Transverse colon (tissue), 4 donors: Measurements from ENCODE around the gene ALS2. TPM values are rescaled to one million over a fixed set of nuclear protein-coding genes. Genes with fewer than 3 reads are reported as not detected.

Experiments used
- DNase-seq: peaks from one replicate; pipeline ENCODE4 v3.0.0-alpha.2; 2019
- H3K27ac ChIP-seq, 4 donors: fragments of 200-600 bp; sonication (generic); 2 replicates each; pipeline ENCODE4 v1.5.1; 2016 to 2018; ENCODE audit warnings: inconsistent platforms in 4 of 4
- H3K27me3 ChIP-seq: fragments of 200-600 bp; sonication (generic); 2 replicates; pipeline ENCODE4 v1.5.1; 2017; ENCODE audit warnings: inconsistent platforms
- H3K36me3 ChIP-seq, 4 donors: fragments of 200-600 bp; sonication (generic); 2 replicates each; pipeline ENCODE4 v1.5.1; 2017 to 2019; ENCODE audit warnings: inconsistent platforms in 4 of 4
- H3K4me1 ChIP-seq, 4 donors: fragments of 200-600 bp; sonication (generic); 2 replicates each; pipeline ENCODE4 v1.5.1; 2017 to 2020; ENCODE audit warnings: inconsistent platforms in 4 of 4
- H3K4me3 ChIP-seq, 4 donors: fragments of 200-600 bp; sonication (generic); 1 replicate in 1 of 4; 2 replicates in 3 of 4; pipeline versions ENCODE4 v1.5.1 to v1.6.1; 2017 to 2019; ENCODE audit warnings: inconsistent platforms in 4 of 4
- H3K9me3 ChIP-seq, 2 donors: fragments of 200-600 bp; sonication (generic); 2 replicates each; pipeline ENCODE4 v1.5.1; 2017 to 2019; ENCODE audit warnings: inconsistent platforms in 2 of 2
- CTCF ChIP-seq, 5 experiments: fragments of 200-600 bp in 3 of 5; fragments of 450-650 bp in 2 of 5; sonication (generic) in 3 of 5; IDR thresholded peaks; 1 replicate in 2 of 5; 2 replicates in 3 of 5; pipeline ENCODE4 v1.5.1; 2016 to 2017; ENCODE audit warnings: antibody characterized with exemption in 5 of 5, inconsistent platforms in 3 of 5, mild to moderate bottlenecking in 2 of 5, moderate library complexity in 1 of 5
- EP300 ChIP-seq: sonication (generic); formaldehyde crosslinking; IDR thresholded peaks from one replicate; pipeline ENCODE4 v1.6.1; 2017; ENCODE audit warnings: antibody characterized with exemption, low read depth
- POLR2A ChIP-seq: fragments of 450-650 bp; IDR thresholded peaks from one replicate; pipeline ENCODE4 v1.6.1; 2016; ENCODE audit warnings: antibody characterized with exemption, mild to moderate bottlenecking, moderate library complexity
- POLR2AphosphoS5 ChIP-seq, 3 donors: sonication (generic); formaldehyde crosslinking; IDR thresholded peaks; one replicate each; pipeline ENCODE4 v1.6.1; 2016; ENCODE audit warnings: antibody characterized with exemption in 3 of 3
- whole genome bisulfite sequencing, 2 donors: methylation state at CpG; one replicate each; pipeline ENCODE4 v1.1.5; 2018; ENCODE audit warnings: low coverage in 1 of 2; 5-methylcytosine and 5-hydroxymethylcytosine counted together
- in situ Hi-C, 4 donors: fragments of 200-750 bp; cut with MboI; loops; one replicate each; pipeline versions ENCODE4 v1.15.0 to v1.15.1; 2017; ENCODE audit warnings: low sequenced_read_pairs in 3 of 4, low pct_ligation_motif_present in 1 of 4, low pct_unique_long_range_greater_than_20kb in 1 of 4
- intact Hi-C: fragments of 100-400 bp; cut with DNase I; formaldehyde crosslinking; loops from one replicate; pipeline ENCODE4 v1.15.1; 2023; ENCODE audit warnings: low total_unique reads
- total RNA-seq, 4 donors: library from RNA; depleted of rRNA; stranded (reverse); fragments of >200 nt; gene quantifications; one replicate each; pipeline ENCODE4 v1.1.0, GENCODE V29; 2016

The ALS2 gene
- total RNA-seq, 4 donors from 2014 or later, result 7.9 to 61.1 (median 8.9) TPM

GRCh38 chr2:201699416-201699815 is 81.3 kb downstream of the ALS2 start:
- Histone ChIP-seq H3K36me3 (peaks cover 0 to 27% (median 6%) of the 10 kb centered on the region in 4 donors), H3K9me3 (no peaks in the 10 kb centered on the region), H3K4me1 (no peaks in the 10 kb centered on the region), H3K27me3 (no peaks in the 10 kb centered on the region), H3K4me3 (no peak overlapping the region), H3K27ac (no peak overlapping the region)
- intact Hi-C loops, result no loop called here
- no peak for TF ChIP-seq EP300
- TF ChIP-seq POLR2AphosphoS5 (IDR thresholded peaks at IDR 0.05), result no peak
- TF ChIP-seq POLR2A, result no peak
- no peak for TF ChIP-seq CTCF (IDR thresholded peaks at IDR 0.05)
- in situ Hi-C loops, result no loop called here
- DNase-seq, result no peak
- WGBS, 2 donors, result 60 to 77% methylated on average over 1 of the region's 1 CpG

- WGBS, 2 donors, result 57 to 60% methylated on average over 3 of the region's 3 CpGs
- TF ChIP-seq CTCF (IDR thresholded peaks at IDR 0.05) (no peak), POLR2A (no peak), POLR2AphosphoS5 (IDR thresholded peaks at IDR 0.05) (no peak), EP300 (no peak)
- Histone ChIP-seq H3K27ac (no peak within 1 kb of the TSS), H3K4me3 (no peak within 1 kb of the TSS), H3K9me3 (no peaks in the 10 kb centered on the region), H3K4me1 (no peaks in the 10 kb centered on the region), H3K27me3 (no peaks in the 10 kb centered on the region), H3K36me3 (peaks cover 0 to 20% (median 3%) of the 10 kb centered on the region in 4 donors)
- in situ Hi-C loops, result no loop called here
- intact Hi-C loops, result no loop called here
- DNase-seq, result no peak
Measured at GRCh38 chr2:201698588-201699226, 82.0 kb downstream of the ALS2 start, which contains the start of gene MPP4. MPP4 (minus strand) TSS chr2:201698644; CDS start chr2:201693954, 4,690 bp downstream.

GRCh38 chr2:201697899-201698298 is 82.8 kb downstream of the ALS2 start:
- intact Hi-C loops, result no loop called here
- Histone ChIP-seq H3K4me1 (no peaks in the 10 kb centered on the region), H3K27ac (no peak overlapping the region), H3K27me3 (no peaks in the 10 kb centered on the region), H3K36me3 (peaks cover 0 to 12% (median 3%) of the 10 kb centered on the region in 4 donors), H3K9me3 (no peaks in the 10 kb centered on the region), H3K4me3 (no peak overlapping the region)
- in situ Hi-C loops, result no loop called here
- DNase-seq, result no peak
- TF ChIP-seq POLR2A (no peak), CTCF (IDR thresholded peaks at IDR 0.05) (no peak), POLR2AphosphoS5 (IDR thresholded peaks at IDR 0.05) (no peak), EP300 (no peak)
- 65 to 69% methylated on average over 2 of the region's 2 CpGs for WGBS, 2 donors

- Histone ChIP-seq H3K36me3 (peaks cover 0 to 5% (median 3%) of the 10 kb centered on the region in 4 donors), H3K27ac (no peak overlapping the region), H3K4me1 (no peaks in the 10 kb centered on the region), H3K9me3 (no peaks in the 10 kb centered on the region), H3K4me3 (no peak overlapping the region), H3K27me3 (no peaks in the 10 kb centered on the region)
- no peak for DNase-seq
- no peak for TF ChIP-seq POLR2AphosphoS5 (IDR thresholded peaks at IDR 0.05)
- TF ChIP-seq POLR2A, result no peak
- no peak for TF ChIP-seq CTCF (IDR thresholded peaks at IDR 0.05)
- TF ChIP-seq EP300, result no peak
- in situ Hi-C loops (no loop called here), intact Hi-C loops (no loop called here)
- 73% methylated on average over 6 of the region's 6 CpGs for WGBS, 2 donors
Measured at GRCh38 chr2:201696151-201696659, 84.5 kb downstream of the ALS2 start.
